HUES6 (cell line): ENCODE measurements around the gene PPP2R5C.

Experiments
- H3K27ac ChIP-seq: 2 replicates; pipeline ENCODE4 v1.7.0; 2013; ENCODE audit warnings: low read depth, mild to moderate bottlenecking, low read length, inconsistent platforms
- H3K27me3 ChIP-seq: 2 replicates; pipeline ENCODE4 v1.6.1; 2013; ENCODE audit warnings: low read length; ENCODE audit not compliant: control insufficient read depth, insufficient read depth
- H3K36me3 ChIP-seq: 2 replicates; pipeline ENCODE4 v1.6.1; 2013; ENCODE audit warnings: low read length; ENCODE audit not compliant: control insufficient read depth, insufficient read depth
- H3K4me1 ChIP-seq: 2 replicates; pipeline ENCODE4 v1.6.1; 2013; ENCODE audit warnings: low read length; ENCODE audit not compliant: control insufficient read depth, insufficient read depth
- H3K4me3 ChIP-seq: 2 replicates; pipeline ENCODE4 v1.5.1; 2013; ENCODE audit warnings: low read depth, low read length
- H3K9ac ChIP-seq: one replicate; pipeline ENCODE4 v1.6.1; 2013; ENCODE audit warnings: mild to moderate bottlenecking, low read length
- H3K9me3 ChIP-seq: 2 replicates; pipeline ENCODE4 v1.6.1; 2013; ENCODE audit warnings: low read depth, low read length; ENCODE audit not compliant: control insufficient read depth, insufficient read depth

Gene PPP2R5C

DNA sequence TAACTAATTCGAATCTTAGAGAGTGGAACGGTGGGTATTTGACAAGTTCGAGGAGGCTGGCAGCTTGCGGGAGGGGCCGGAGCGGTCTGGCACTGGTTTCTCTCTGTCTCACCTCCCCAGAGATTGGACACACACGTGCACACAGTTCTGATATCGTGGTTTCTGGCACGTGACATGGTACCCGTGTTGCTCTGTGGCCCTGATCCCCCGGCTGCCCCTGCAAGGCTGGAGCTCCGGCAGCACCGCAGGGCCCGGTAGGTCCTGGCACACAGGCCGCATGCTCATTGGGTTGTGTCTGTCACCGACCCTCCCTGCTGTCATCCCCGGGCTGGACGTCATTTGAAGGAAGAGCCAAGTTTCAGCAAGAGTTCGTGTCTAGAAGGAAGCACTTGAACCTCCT lies 82.7 kb downstream of the PPP2R5C start:
- Histone ChIP-seq H3K4me3 (no peak overlapping the region), H3K9ac (no peak overlapping the region), H3K27me3 (no peaks in the 10 kb centered on the region), H3K4me1 (0 out of 2 replicates have a peak, but pooled peaks cover 5% of the 10 kb centered on the region), H3K9me3 (no peaks in the 10 kb centered on the region), H3K36me3 (peaks cover 6% of the 10 kb centered on the region; the same call in 1 of the 2 replicates), H3K27ac (no peak overlapping the region)

DNA sequence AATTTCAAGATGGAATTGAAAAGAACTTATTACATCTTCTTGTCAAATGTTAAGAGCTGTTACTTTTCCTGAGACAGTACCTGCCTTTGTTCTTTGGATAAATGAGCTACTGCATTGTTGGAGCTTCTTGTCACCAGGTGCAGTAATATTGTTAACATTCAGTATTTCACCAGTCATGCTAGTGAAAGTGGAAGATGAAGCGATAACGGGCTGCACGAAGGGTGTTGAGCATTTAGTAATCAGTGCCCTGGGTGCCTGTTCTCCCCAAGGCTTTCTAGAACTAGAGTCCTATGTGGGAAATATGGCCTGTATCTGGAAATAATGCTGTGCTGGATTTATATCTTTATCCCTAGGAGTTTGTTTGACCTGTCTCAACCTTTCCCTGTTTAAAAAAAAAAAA lies 83.2 kb downstream of the PPP2R5C start:
- no peak overlapping the region for H3K4me3 ChIP-seq
- H3K36me3 ChIP-seq = peaks cover 6% of the 10 kb centered on the region; the same call in 1 of the 2 replicates
- H3K9ac ChIP-seq = no peak overlapping the region
- H3K27me3 ChIP-seq = no peaks in the 10 kb centered on the region
- H3K9me3 ChIP-seq = no peaks in the 10 kb centered on the region
- no peak overlapping the region for H3K27ac ChIP-seq
- 0 out of 2 replicates have a peak, but pooled peaks cover 5% of the 10 kb centered on the region for H3K4me1 ChIP-seq

DNA sequence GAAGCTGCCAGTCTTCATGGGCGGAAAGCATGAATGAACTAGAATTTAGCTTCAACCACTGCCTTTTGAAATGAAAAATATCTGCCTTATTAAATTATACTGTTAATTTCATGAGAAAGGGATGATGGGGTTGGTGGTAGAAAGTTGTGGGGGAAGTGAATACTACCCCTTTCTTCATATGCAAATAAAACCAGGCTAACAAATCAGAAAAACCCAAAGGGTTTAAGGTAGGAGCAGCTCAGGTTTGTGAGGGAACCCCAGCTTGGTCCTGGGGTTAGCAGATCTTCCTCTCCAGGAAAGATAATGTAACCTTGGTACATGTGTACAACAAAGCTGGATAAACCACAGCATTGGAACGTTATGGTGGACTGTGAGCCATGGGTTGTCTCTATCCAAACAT lies 84.0 kb downstream of the PPP2R5C start:
- Histone ChIP-seq H3K4me1 (0 out of 2 replicates have a peak, but pooled peaks cover 5% of the 10 kb centered on the region), H3K36me3 (peaks cover 6% of the 10 kb centered on the region; the same call in 1 of the 2 replicates), H3K27ac (no peak overlapping the region), H3K27me3 (no peaks in the 10 kb centered on the region), H3K4me3 (no peak overlapping the region), H3K9ac (no peak overlapping the region), H3K9me3 (no peaks in the 10 kb centered on the region)

DNA sequence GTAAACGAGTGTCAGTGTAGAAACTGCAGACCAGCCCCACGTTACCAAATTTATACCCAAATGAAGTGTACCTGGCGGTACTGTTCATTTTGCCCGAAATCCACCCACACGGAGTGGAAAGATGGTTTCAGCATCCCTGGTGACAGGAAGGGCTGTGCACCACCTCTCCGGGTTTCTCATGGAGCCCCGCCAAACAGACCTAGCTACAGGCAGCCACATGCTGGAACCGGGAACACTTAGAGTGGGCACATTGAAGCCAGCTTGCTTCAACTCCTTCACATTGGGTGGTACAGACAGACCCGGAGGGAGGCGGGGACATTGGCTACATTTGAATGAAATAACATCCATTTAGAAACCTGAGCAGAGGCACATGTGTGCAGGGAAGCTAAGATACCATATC lies 84.4 kb downstream of the PPP2R5C start:
- no peak overlapping the region for H3K4me3 ChIP-seq
- H3K27ac ChIP-seq = no peak overlapping the region

DNA sequence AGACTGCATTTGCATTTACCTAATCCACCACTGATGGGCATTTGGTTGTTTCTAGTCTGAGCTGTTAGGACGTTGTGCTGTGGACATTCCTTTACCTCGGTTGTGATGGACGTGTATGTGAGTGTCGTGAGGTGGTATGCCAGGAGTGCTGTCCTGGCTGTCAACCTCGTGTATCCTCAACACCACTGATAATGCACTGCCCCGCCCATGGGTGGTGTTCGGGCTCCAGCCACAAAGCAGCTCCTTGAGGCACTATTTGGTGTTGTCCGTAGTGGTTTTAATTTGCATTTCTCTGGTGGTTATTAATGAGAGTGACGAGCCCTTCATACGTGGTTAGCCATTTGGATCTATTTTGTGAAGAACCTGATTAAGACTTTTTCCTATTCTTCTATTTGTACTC lies 87.6 kb downstream of the PPP2R5C start:
- Histone ChIP-seq H3K9ac (no peak overlapping the region), H3K4me1 (0 out of 2 replicates have a peak, but pooled peaks cover 3% of the 10 kb centered on the region), H3K27ac (no peak overlapping the region), H3K9me3 (no peaks in the 10 kb centered on the region), H3K27me3 (no peaks in the 10 kb centered on the region), H3K4me3 (no peak overlapping the region), H3K36me3 (peaks cover 6% of the 10 kb centered on the region; the same call in 1 of the 2 replicates)

More for the DNA sequence above, 84.4 kb downstream of the PPP2R5C start:
- Histone ChIP-seq H3K4me1 (0 out of 2 replicates have a peak, but pooled peaks cover 5% of the 10 kb centered on the region), H3K36me3 (peaks cover 6% of the 10 kb centered on the region; the same call in 1 of the 2 replicates), H3K9me3 (no peaks in the 10 kb centered on the region), H3K9ac (no peak overlapping the region), H3K27me3 (no peaks in the 10 kb centered on the region)

DNA sequence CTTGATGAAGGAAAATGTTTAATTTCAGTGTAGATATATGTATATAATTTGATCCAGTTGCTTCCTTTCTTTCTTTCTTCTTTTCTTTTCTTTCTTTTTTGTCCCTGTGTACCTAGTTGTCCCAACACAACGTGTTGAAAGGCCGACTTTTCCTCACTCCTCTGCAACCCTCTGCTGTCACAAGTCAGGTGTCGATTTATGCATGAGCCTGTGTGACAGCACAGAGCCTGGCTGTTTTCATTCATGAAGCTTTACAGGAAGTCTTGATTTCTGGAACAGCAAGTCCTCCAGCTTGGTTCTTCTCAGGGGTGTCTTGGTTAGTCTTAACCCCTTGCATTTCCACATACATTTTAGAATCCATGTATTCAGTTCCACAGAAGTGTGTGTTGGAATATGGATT lies 88.1 kb downstream of the PPP2R5C start:
- H3K36me3 ChIP-seq = peaks cover 2% of the 10 kb centered on the region; the same call in 1 of the 2 replicates
- H3K4me3 ChIP-seq = no peak overlapping the region
- H3K9me3 ChIP-seq = no peaks in the 10 kb centered on the region
- no peak overlapping the region for H3K9ac ChIP-seq
- H3K27me3 ChIP-seq = no peaks in the 10 kb centered on the region
- H3K4me1 ChIP-seq = peaks cover 6% of the 10 kb centered on the region; the same call in 1 of the 2 replicates
- H3K27ac ChIP-seq = no peak overlapping the region

DNA sequence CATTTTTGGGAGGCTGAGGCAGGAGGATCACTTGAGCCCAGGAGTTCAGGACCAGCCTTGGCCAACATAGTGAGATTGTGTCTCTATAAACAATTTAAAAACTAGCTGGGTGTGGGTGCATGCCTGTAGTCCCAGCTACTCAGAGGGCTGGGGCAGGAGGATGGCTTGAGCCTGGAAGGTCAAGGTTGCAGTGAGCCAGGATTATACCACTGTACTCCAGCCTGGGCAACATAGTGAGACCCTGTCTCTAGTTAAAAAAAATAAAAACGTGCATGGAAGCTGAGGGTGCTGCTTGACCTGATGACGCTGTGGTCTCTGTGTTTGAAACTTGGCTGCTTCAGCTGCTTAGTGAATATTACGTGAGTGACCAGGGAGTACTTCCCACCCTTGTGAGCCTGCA lies 89.7 kb downstream of the PPP2R5C start:
- Histone ChIP-seq H3K27ac (no peak overlapping the region), H3K4me1 (peaks cover 3% of the 10 kb centered on the region; the same call in 1 of the 2 replicates), H3K9me3 (no peaks in the 10 kb centered on the region), H3K36me3 (no peaks in the 10 kb centered on the region), H3K9ac (no peak overlapping the region), H3K27me3 (no peaks in the 10 kb centered on the region), H3K4me3 (no peak overlapping the region)

DNA sequence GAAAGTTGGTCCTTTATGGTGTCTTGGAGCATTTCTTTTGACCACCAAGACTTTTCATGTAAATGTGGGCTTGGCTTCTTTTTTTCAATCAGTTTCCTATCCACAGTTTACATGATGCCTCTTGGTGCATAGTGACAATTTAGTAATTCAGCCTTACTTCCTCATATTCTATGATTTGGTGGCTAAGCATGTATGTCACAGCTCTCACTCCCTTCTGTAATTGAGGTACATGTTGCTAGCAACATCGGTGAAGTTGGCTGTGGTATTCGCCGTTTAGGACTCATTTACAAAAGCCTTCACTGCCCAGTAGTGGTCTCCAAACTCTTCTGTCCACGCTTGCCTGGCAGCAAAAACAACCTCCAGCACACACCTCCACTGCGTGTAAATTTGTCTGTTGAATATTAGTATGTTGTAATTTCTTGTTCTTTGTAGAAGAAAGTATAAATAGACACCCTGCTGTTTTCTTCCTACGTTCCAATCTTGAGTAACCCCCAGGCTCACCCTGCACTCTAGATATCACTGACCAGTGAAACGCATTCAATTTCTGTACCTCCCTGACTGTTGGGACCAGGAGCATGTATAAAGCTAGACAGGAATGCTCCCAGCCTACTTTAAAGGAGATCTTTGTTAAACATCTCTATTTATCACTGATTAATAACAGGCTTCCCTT lies 90.4 kb downstream of the PPP2R5C start:
- Histone ChIP-seq H3K27ac (no peak overlapping the region), H3K4me3 (no peak overlapping the region), H3K36me3 (peaks cover 4% of the 10 kb centered on the region), H3K27me3 (no peaks in the 10 kb centered on the region), H3K9ac (no peak overlapping the region), H3K9me3 (no peaks in the 10 kb centered on the region), H3K4me1 (peaks cover 3% of the 10 kb centered on the region; the same call in 1 of the 2 replicates)

DNA sequence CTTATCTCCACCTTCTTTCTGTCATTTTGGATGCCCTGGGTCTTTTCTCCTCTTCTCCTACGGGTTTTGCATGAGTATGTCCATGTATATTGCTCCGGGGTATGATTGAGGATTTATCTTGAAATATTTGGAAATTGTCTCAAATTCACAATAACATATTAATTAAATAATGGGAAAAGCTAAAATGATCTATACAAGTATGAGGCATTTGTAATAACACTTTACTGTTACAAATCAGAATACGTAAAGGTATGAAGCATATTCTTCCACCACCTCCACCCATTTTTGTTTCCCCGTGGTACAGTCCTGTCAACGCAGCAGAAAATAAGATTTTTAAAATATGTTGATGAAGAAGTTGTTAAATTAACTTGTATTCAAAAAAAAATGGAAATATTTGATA lies 91.3 kb downstream of the PPP2R5C start:
- Histone ChIP-seq H3K27me3 (no peaks in the 10 kb centered on the region), H3K4me1 (peaks cover 3% of the 10 kb centered on the region; the same call in 1 of the 2 replicates), H3K36me3 (peaks cover 12% of the 10 kb centered on the region), H3K9me3 (no peaks in the 10 kb centered on the region), H3K27ac (no peak overlapping the region), H3K4me3 (no peak overlapping the region), H3K9ac (no peak overlapping the region)

DNA sequence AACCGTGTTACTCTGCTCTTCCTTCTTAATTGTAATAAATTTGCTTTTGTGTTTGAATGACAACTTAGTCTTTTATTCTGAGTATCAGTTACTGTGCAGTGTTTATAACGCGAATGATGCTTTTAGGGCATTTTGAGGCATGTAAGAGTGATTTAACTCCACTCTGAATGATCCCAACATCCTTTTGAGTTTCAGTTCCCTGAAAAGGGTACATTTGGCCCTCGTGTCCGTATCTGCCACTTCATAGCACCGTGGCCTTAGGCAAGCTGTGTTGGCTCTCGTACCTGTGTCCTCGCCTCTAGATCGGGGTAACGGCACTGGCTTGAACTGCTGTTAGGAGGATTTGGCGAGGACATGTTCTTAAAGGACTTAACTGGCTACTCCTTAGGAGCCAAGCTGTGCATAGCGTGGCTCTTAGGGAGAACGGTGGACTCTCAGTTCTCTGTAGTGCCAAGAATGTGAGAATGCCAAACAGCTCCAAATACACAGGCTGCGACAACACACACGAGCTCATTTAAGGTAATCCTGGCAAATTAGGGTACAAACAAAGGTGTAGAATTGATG lies 92.0 kb downstream of the PPP2R5C start:
- Histone ChIP-seq H3K9me3 (no peaks in the 10 kb centered on the region), H3K9ac (no peak overlapping the region), H3K27ac (no peak overlapping the region), H3K36me3 (peaks cover 13% of the 10 kb centered on the region), H3K4me1 (peaks cover 3% of the 10 kb centered on the region; the same call in 1 of the 2 replicates), H3K4me3 (no peak overlapping the region), H3K27me3 (no peaks in the 10 kb centered on the region)

DNA sequence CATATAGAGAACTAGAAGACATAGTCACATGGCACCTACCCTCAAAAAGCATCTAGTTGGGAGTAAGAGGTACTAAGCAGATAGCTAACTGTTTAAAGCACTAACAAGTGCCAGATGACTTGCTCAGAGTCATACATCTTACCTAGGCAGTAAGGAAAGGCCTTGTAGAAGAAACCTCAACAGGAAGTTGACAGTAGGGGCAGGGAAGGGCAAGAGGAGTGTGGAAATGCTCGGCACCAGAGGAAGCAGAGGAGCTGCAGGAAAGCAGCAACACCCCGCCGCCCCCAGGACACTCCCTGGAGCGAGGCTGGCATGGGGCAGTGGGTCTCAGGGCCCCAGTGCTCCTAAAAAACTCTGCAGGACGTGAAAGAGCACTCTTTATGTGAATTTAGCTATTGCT lies 92.9 kb downstream of the PPP2R5C start:
- no peak overlapping the region for H3K4me3 ChIP-seq
- H3K36me3 ChIP-seq = peaks cover 18% of the 10 kb centered on the region
- no peaks in the 10 kb centered on the region for H3K27me3 ChIP-seq
- H3K4me1 ChIP-seq = peaks cover 3% of the 10 kb centered on the region; the same call in 1 of the 2 replicates
- H3K9me3 ChIP-seq = no peaks in the 10 kb centered on the region
- H3K9ac ChIP-seq = no peak overlapping the region
- no peak overlapping the region for H3K27ac ChIP-seq
